H1 (cell line): ENCODE measurements around the gene CANX. TPM values are rescaled to one million over a fixed set of nuclear protein-coding genes. Genes with fewer than 3 reads are reported as not detected.

Source experiments
- CHD2 ChIP-seq: IDR thresholded peaks from 2 replicates; pipeline ENCODE4 v1.6.1; 2012; ENCODE audit warnings: low read length, improper control_type of control experiment
- CTBP2 ChIP-seq: IDR thresholded peaks from 2 replicates; pipeline ENCODE4 v1.7.0; 2011; ENCODE audit warnings: borderline replicate concordance, mild to moderate bottlenecking, moderate library complexity, mixed read lengths, low read length; ENCODE audit not compliant: insufficient read depth, insufficient read length
- GABPA ChIP-seq: IDR thresholded peaks from 2 replicates; pipeline ENCODE4 v1.6.1; 2011; ENCODE audit warnings: mild to moderate bottlenecking, low read length, moderate library complexity, borderline replicate concordance; ENCODE audit not compliant: insufficient read depth
- HDAC2 ChIP-seq, 2 experiments: fragments of 300-600 bp in 1 of 2; sonication (generic) in 1 of 2; IDR thresholded peaks; 2 replicates each; pipeline ENCODE4 v1.6.1; 2011 to 2012; ENCODE audit warnings: low read depth in 2 of 2, low read length in 2 of 2, mild to moderate bottlenecking in 2 of 2, moderate library complexity in 2 of 2, borderline replicate concordance in 1 of 2, inconsistent platforms in 1 of 2
- HDAC6 ChIP-seq: IDR thresholded peaks from one replicate; pipeline ENCODE4 v1.7.1; 2012; ENCODE audit warnings: low read depth, mild to moderate bottlenecking, inconsistent platforms, low read length, moderate library complexity
- MAX ChIP-seq: IDR thresholded peaks from 2 replicates; pipeline ENCODE4 v1.6.1; 2012; ENCODE audit warnings: inconsistent platforms
- NANOG ChIP-seq: IDR thresholded peaks from 2 replicates; pipeline ENCODE4 v1.6.1; 2011; ENCODE audit warnings: low read length, low read depth, mild to moderate bottlenecking, inconsistent platforms; ENCODE audit not compliant: insufficient read depth, poor library complexity, severe bottlenecking
- NRF1 ChIP-seq: IDR thresholded peaks from 2 replicates; pipeline ENCODE4 v1.6.1; 2011; ENCODE audit warnings: mild to moderate bottlenecking, low read depth, low read length, improper control_type of control experiment
- RXRA ChIP-seq: IDR thresholded peaks from 2 replicates; pipeline ENCODE4 v1.6.1; 2011; ENCODE audit warnings: low read depth, mild to moderate bottlenecking, low read length, moderate library complexity; ENCODE audit not compliant: insufficient read depth
- SP4 ChIP-seq: IDR thresholded peaks from 2 replicates; pipeline ENCODE4 v1.6.1; 2012; ENCODE audit warnings: low read length, inconsistent platforms
- YY1 ChIP-seq: IDR thresholded peaks from 2 replicates; pipeline ENCODE4 v1.6.1; 2011; ENCODE audit warnings: low read depth, mild to moderate bottlenecking, low read length
- polyA plus RNA-seq, 7 experiments: library from polyadenylated mRNA; depleted of rRNA in 3 of 7; stranded (reverse) in 5 of 7; unstranded in 2 of 7; fragments of >200 nt in 5 of 7; fragments of 200-250 nt in 2 of 7; gene quantifications; 1 replicate in 5 of 7; 2 replicates in 1 of 7; 4 replicates in 1 of 7; pipeline versions ENCODE4 v1.2.1 to v1.2.3, GENCODE V29; 2011 to 2013; ENCODE audit warnings: missing spikeins in 2 of 7, mixed read lengths in 2 of 7
- total RNA-seq: library from RNA; stranded (reverse); fragmentation: NEBNext Ultra II Directional; extraction: Animal tissue kit (Norgen Biotek cat#: 25700); gene quantifications from 2 replicates; pipeline ENCODE4 v1.2.1, GENCODE V29; 2021

The CANX gene
- total and polyA plus RNA-seq, 2 of the 8 experiments (the other 6 are each of a cell fraction or from before 2014, with no cell fraction given), result 136 to 691 TPM

- TF ChIP-seq NANOG (no peak), HDAC6 (no peak), CTBP2 (no peak), YY1 (no peak), RXRA (no peak), NRF1 (no peak), GABPA (no peak), MAX (no peak), SP4 (no peak), HDAC2 (IDR thresholded peaks at IDR 0.05; ENCODE audit: borderline replicate concordance in 1 of 2, low read depth in 2 of 2, low read length in 2 of 2) (no peak), CHD2 (no peak)
Observed at GRCh38 chr5:179680014-179680779, 18.6 kb upstream of the CANX start (continued).
